NT2/D1 (cell line): ENCODE data around the gene DHX8.

Experiments
- DNase-seq: peaks from one replicate; pipeline ENCODE4 v3.0.0-alpha.2; 2011; ENCODE audit warnings: low read depth, low spot score
- H3K27me3 ChIP-seq: 2 replicates; pipeline ENCODE4 v1.6.0; 2011; ENCODE audit warnings: mild to moderate bottlenecking; ENCODE audit not compliant: insufficient read length, insufficient read depth
- H3K36me3 ChIP-seq: 2 replicates; pipeline ENCODE4 v1.6.1; 2011; ENCODE audit warnings: mild to moderate bottlenecking, low read length, mixed read lengths; ENCODE audit not compliant: insufficient read depth, insufficient read length
- H3K4me1 ChIP-seq: 2 replicates; pipeline ENCODE4 v1.5.1; 2011; ENCODE audit not compliant: insufficient read depth, insufficient read length
- H3K4me3 ChIP-seq: 2 replicates; pipeline ENCODE4 v1.5.1; 2011; ENCODE audit warnings: low read depth; ENCODE audit not compliant: insufficient read length
- H3K9ac ChIP-seq: 2 replicates; pipeline ENCODE4 v1.6.0; 2011; ENCODE audit warnings: low read depth; ENCODE audit not compliant: insufficient read length
- H3K9me3 ChIP-seq: 2 replicates; pipeline ENCODE4 v1.5.1; 2011; ENCODE audit warnings: mild to moderate bottlenecking, low read length; ENCODE audit not compliant: insufficient read depth
- SUZ12 ChIP-seq: IDR thresholded peaks from 2 replicates; pipeline ENCODE4 v1.6.1; 2011; ENCODE audit not compliant: insufficient read length, insufficient read depth; ENCODE audit errors: extremely low read depth
- YY1 ChIP-seq: IDR thresholded peaks from 2 replicates; pipeline ENCODE4 v1.6.1; 2011; ENCODE audit not compliant: insufficient read length, insufficient read depth
- ZNF274 ChIP-seq: IDR thresholded peaks from 2 replicates; pipeline ENCODE4 v1.6.1; 2011; ENCODE audit warnings: mild to moderate bottlenecking, low read depth, low read length

The DHX8 gene

DNA sequence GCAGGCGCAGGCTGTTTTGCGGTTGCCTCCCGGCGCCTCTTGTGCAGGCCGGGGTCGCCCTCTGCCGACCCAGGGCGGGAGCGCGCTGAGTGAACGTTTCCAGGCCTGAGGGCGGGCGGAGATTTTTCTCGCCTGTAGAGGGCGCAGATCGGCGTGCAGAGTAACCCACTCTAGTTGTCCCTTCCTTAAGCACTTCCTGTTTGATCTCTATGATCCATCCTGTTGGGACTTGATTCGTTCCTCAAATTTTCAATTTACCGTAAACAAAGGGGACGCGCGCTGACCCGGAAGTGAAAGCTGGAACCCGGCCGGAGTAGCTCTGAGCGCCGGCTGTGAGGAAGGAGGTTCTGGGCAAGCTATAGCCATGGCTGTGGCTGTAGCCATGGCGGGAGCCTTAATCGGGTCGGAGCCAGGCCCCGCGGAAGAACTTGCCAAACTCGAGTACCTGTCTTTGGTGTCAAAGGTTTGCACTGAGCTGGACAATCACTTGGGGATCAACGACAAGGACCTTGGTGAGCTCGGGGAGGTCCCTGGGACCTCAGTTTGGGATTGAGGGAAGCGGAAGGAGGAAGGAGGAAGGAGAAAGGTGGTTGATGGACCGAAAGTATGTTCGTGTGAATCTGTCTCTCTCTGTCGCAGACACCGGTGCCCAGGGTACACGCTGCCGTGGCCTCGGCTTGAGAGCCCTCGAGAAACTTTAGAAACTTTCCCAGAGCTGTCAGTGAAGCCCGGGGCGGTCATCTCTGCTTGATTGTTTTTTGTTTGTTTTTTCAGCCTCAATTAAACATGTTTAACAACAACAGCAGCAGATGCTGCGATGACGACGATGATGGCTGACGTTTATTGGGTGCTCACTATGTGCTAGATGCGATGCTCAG lies at the start of gene DHX8:
DHX8 (plus strand) TSS at position 302 of the 878 bp plus-strand sequence; CDS start at position 365, 63 bp downstream.
- peak within 1 kb of the TSS; percentile 87 for H3K4me3 ChIP-seq
- TF ChIP-seq YY1 (no peak), ZNF274 (no peak), SUZ12 (no peak)
- H3K9ac ChIP-seq, result peak within 1 kb of the TSS; percentile 94
- no peaks in the 10 kb centered on the region for H3K9me3 ChIP-seq
- H3K36me3 ChIP-seq, result no peaks in the 10 kb centered on the region
- peak; percentile 91 for DNase-seq
- no peaks in the 10 kb centered on the region for H3K27me3 ChIP-seq
- no peaks in the 10 kb centered on the region for H3K4me1 ChIP-seq

DNA sequence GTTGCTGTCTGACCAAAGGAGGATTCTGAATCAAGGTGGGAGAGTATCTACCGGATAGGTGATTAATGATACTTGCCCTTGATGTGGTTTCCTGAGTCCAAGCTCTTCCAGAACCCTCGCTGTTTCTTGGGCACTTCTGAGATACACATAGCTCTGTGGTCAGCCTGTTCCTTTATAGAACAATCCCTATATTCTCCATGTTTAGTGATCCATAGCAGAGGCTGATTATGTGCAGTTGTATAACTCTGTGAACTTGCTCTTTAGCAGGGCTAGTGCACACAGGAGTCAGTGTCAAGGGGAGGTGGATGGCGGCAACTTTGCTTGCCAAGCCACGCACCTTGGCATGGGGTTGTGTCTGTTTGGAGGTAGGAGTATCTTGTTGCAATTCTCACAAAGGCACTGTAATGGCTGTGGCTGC lies 48.9 kb upstream of the DHX8 start:
- TF ChIP-seq SUZ12 (no peak), ZNF274 (no peak), YY1 (no peak)
- Histone ChIP-seq H3K9me3 (no peaks in the 10 kb centered on the region), H3K27me3 (no peaks in the 10 kb centered on the region), H3K36me3 (no peaks in the 10 kb centered on the region), H3K9ac (no peak overlapping the region), H3K4me3 (no peak overlapping the region), H3K4me1 (peaks cover 2% of the 10 kb centered on the region)
- DNase-seq, result no peak

GRCh38 chr17:43437756-43438155 lies 46.0 kb upstream of the DHX8 start:
- H3K9ac ChIP-seq, result no peak overlapping the region
- TF ChIP-seq SUZ12, result no peak
- no peak for TF ChIP-seq ZNF274
- TF ChIP-seq YY1, result no peak
- H3K4me1 ChIP-seq, result no peaks in the 10 kb centered on the region

DNA sequence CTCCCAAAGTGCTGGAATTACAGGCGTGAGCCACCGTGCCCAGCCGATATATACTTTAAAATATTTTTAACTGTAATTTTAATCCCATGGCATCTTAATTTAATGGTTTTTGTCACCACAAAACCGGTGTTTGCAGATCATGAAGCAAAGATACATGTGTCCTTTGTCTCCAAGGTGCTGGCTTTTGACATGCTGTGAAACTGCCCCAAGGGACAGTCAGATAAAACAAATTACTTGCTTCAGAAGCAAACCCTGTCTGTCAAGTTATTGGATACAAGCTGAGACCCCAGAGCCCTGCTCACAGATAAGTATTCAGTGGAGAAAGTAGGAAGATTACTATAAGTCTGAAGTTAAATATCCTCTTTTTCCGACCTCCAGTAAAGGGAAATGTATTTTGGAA lies 45.1 kb upstream of the DHX8 start:
- DNase-seq, result no peak
- no peaks in the 10 kb centered on the region for H3K27me3 ChIP-seq
- H3K9ac ChIP-seq, result no peak overlapping the region
- H3K9me3 ChIP-seq, result no peaks in the 10 kb centered on the region
- no peaks in the 10 kb centered on the region for H3K36me3 ChIP-seq
- no peaks in the 10 kb centered on the region for H3K4me1 ChIP-seq
- TF ChIP-seq ZNF274, result no peak
- TF ChIP-seq SUZ12, result no peak
- no peak for TF ChIP-seq YY1
- no peak overlapping the region for H3K4me3 ChIP-seq

More at GRCh38 chr17:43437756-43438155, 46.0 kb upstream of the DHX8 start:
- Histone ChIP-seq H3K4me3 (no peak overlapping the region), H3K36me3 (no peaks in the 10 kb centered on the region), H3K9me3 (no peaks in the 10 kb centered on the region), H3K27me3 (no peaks in the 10 kb centered on the region)
- no peak for DNase-seq

DNA sequence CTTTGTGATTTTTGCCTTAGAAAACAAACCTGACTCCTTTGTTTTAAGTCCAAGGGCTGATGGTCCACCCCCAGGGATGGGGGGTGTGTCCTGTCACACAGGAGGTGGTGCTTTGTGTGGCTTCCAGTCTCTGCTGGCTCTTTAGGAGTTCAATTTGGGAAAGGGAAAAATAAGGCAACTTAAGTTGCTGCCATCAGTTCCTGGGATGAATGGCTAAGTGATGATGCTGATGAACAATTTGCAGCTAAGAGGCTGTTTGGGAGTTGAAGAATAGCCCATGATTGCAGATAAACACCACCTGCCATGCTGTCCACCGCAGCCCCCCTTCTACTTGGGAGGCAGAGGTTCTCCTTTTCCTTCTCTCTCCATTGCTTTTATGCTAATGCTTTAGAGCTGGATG lies 44.7 kb upstream of the DHX8 start:
- Histone ChIP-seq H3K4me1 (no peaks in the 10 kb centered on the region), H3K9ac (no peak overlapping the region), H3K27me3 (no peaks in the 10 kb centered on the region), H3K9me3 (no peaks in the 10 kb centered on the region), H3K36me3 (no peaks in the 10 kb centered on the region), H3K4me3 (no peak overlapping the region)
- TF ChIP-seq YY1 (no peak), SUZ12 (no peak), ZNF274 (no peak)
- DNase-seq, result peak; percentile 28

GRCh38 chr17:43442711-43443110 lies 41.1 kb upstream of the DHX8 start:
- Histone ChIP-seq H3K4me1 (no peaks in the 10 kb centered on the region), H3K9ac (no peak overlapping the region), H3K4me3 (no peak overlapping the region), H3K36me3 (no peaks in the 10 kb centered on the region), H3K9me3 (no peaks in the 10 kb centered on the region), H3K27me3 (no peaks in the 10 kb centered on the region)
- DNase-seq, result no peak
- TF ChIP-seq SUZ12, result no peak
- no peak for TF ChIP-seq YY1
- TF ChIP-seq ZNF274, result no peak

- no peak for TF ChIP-seq SUZ12
- TF ChIP-seq ZNF274, result no peak
- no peak for TF ChIP-seq YY1
- no peaks in the 10 kb centered on the region for H3K27me3 ChIP-seq
Observed at GRCh38 chr17:43443381-43443780, 40.4 kb upstream of the DHX8 start.

More at GRCh38 chr17:43443381-43443780, 40.4 kb upstream of the DHX8 start:
- no peaks in the 10 kb centered on the region for H3K4me1 ChIP-seq
- no peak for DNase-seq
- H3K4me3 ChIP-seq, result no peak overlapping the region
- H3K9ac ChIP-seq, result no peak overlapping the region
- no peaks in the 10 kb centered on the region for H3K36me3 ChIP-seq
- H3K9me3 ChIP-seq, result no peaks in the 10 kb centered on the region
